Endothelial cell of hepatic sinusoid (primary cell): ENCODE results near the gene HDAC9.
"Not testable (repeated sequence)": the region's sequence is repeated elsewhere in the genome, so short reads cannot be mapped to it uniquely, and the experiment has no call there.

Experiments
- in situ Hi-C: cut with HindIII; loops from 2 replicates; pipeline ENCODE4 v1.10.0; 2017; ENCODE audit warnings: low sequenced_read_pairs

The HDAC9 gene

GRCh38 chr7:18936265-18936664, 440.7 kb downstream of the HDAC9 start:
- in situ Hi-C loops: no loop called here

- in situ Hi-C loops: no loop called here
Measured at GRCh38 chr7:18939771-18940592, 444.4 kb downstream of the HDAC9 start.

- in situ Hi-C loops: no loop called here
Measured at GRCh38 chr7:18940593-18941134, 445.1 kb downstream of the HDAC9 start.

GRCh38 chr7:18941207-18941606, 445.7 kb downstream of the HDAC9 start:
- in situ Hi-C loops: no loop called here

- in situ Hi-C loops: no loop called here
Measured at GRCh38 chr7:18948521-18948920, 453.0 kb downstream of the HDAC9 start.

GRCh38 chr7:18952846-18953245, 457.3 kb downstream of the HDAC9 start:
- in situ Hi-C loops: no loop called here

GRCh38 chr7:18958627-18959026, 463.1 kb downstream of the HDAC9 start:
- in situ Hi-C loops: no loop called here

GRCh38 chr7:18960725-18961124, 465.2 kb downstream of the HDAC9 start:
- in situ Hi-C loops: no loop called here

- in situ Hi-C loops: no loop called here
Measured at GRCh38 chr7:18962031-18962430, 466.5 kb downstream of the HDAC9 start.

GRCh38 chr7:18965657-18966056, 470.1 kb downstream of the HDAC9 start:
- in situ Hi-C loops: no loop called here

- in situ Hi-C loops: not testable (repeated sequence)
Measured at GRCh38 chr7:18967755-18968154, 472.2 kb downstream of the HDAC9 start.

GRCh38 chr7:18971839-18972238, 476.3 kb downstream of the HDAC9 start:
- in situ Hi-C loops: no loop called here

GRCh38 chr7:18974803-18975202, 479.3 kb downstream of the HDAC9 start:
- in situ Hi-C loops: no loop called here

GRCh38 chr7:18975276-18975675, 479.7 kb downstream of the HDAC9 start:
- in situ Hi-C loops: no loop called here

GRCh38 chr7:18975689-18976280, 480.2 kb downstream of the HDAC9 start:
- in situ Hi-C loops: no loop called here

- in situ Hi-C loops: no loop called here
Measured at GRCh38 chr7:18976715-18977471, 481.3 kb downstream of the HDAC9 start.

GRCh38 chr7:18978108-18978495, 482.6 kb downstream of the HDAC9 start:
- in situ Hi-C loops: no loop called here

GRCh38 chr7:18990700-18991099, 495.2 kb downstream of the HDAC9 start:
- in situ Hi-C loops: not testable (repeated sequence)

- in situ Hi-C loops: no loop called here
Measured at GRCh38 chr7:18993933-18994668, 498.6 kb downstream of the HDAC9 start.

GRCh38 chr7:18995270-18995671, 499.7 kb downstream of the HDAC9 start:
- in situ Hi-C loops: no loop called here
